ENCODE results near the gene PTGFRN. TPM values are rescaled to one million over a fixed set of nuclear protein-coding genes. Genes with fewer than 3 reads are reported as not detected.
A peak's percentile ranks its signal among the peaks of the same experiment; 100 is the strongest.

The PTGFRN gene
- total RNA-seq, 2 experiments from 2014 or later = 7.0 to 8.4 TPM

- no peak overlapping the region for H3K27ac Mint-ChIP-seq
- peaks cover 11% of the 10 kb centered on the region for H3K4me1 Mint-ChIP-seq (ENCODE audit: low read depth)
- no peaks in the 10 kb centered on the region for H3K9me3 Mint-ChIP-seq
- H3K36me3 Mint-ChIP-seq (ENCODE audit: low read depth) = no peaks in the 10 kb centered on the region
- ChIA-PET POLR2A (no interaction called here), CTCF (no interaction called here)
- TF ChIP-seq, protein P1, sequence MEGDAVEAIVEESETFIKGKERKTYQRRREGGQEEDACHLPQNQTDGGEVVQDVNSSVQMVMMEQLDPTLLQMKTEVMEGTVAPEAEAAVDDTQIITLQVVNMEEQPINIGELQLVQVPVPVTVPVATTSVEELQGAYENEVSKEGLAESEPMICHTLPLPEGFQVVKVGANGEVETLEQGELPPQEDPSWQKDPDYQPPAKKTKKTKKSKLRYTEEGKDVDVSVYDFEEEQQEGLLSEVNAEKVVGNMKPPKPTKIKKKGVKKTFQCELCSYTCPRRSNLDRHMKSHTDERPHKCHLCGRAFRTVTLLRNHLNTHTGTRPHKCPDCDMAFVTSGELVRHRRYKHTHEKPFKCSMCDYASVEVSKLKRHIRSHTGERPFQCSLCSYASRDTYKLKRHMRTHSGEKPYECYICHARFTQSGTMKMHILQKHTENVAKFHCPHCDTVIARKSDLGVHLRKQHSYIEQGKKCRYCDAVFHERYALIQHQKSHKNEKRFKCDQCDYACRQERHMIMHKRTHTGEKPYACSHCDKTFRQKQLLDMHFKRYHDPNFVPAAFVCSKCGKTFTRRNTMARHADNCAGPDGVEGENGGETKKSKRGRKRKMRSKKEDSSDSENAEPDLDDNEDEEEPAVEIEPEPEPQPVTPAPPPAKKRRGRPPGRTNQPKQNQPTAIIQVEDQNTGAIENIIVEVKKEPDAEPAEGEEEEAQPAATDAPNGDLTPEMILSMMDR (IDR thresholded peaks at IDR 0.05) = no peak
- no peak for ATAC-seq
- peaks cover 2% of the 10 kb centered on the region for H3K27me3 Mint-ChIP-seq
- H3K4me3 Mint-ChIP-seq = no peak overlapping the region
- no peak for DNase-seq
- intact Hi-C loops (cut with micrococcal nuclease) = no loop called here
Observed at GRCh38 chr1:116869611-116870010, 40.1 kb upstream of the PTGFRN start.

DNA sequence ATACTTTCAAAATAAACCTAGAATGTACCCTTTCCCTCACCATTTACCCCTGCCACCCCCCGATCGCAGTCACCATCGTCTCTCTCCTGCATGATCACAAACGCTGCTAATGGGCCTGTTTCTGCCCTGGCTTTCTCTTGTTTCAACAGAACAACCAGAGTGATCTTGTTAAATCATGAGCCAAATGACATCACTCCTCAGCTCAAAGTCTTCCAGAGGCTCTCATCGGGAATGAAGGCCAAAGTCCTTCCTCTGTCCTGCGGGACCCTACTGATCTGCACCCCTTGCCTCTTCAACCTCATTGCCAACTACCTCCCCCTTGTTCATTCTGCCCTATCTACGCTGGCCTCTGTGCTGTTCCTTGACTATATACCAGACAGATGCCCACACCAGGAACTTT is 39.4 kb upstream of the PTGFRN start:
- Mint-ChIP-seq H3K27me3 (peaks cover 2% of the 10 kb centered on the region), H3K27ac (no peak overlapping the region), H3K4me3 (no peak overlapping the region), H3K9me3 (no peaks in the 10 kb centered on the region), H3K36me3 (ENCODE audit: low read depth) (no peaks in the 10 kb centered on the region), H3K4me1 (ENCODE audit: low read depth) (peaks cover 15% of the 10 kb centered on the region)
- intact Hi-C loops (cut with micrococcal nuclease) = no loop called here
- ChIA-PET POLR2A (no interaction called here), CTCF (no interaction called here)
- TF ChIP-seq, protein P1 (IDR thresholded peaks at IDR 0.05) = no peak
- ATAC-seq (no peak), DNase-seq (no peak)

DNA sequence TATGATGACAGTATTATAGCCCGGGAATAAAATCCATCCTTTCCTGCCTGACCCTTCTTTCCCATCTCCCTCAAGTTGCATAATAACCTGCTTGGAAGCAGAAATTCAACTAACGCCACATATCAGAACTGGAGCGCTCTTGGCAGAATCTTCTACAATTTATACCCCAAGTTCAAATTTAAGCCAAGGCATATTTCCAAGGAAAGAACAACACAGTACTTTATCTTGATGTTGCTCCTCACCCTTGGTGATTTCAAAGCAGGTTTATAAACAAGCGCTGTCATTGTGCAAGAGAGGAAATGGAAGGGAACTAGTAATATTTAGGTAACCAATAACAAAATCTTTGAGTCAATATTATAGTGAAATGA is 38.0 kb upstream of the PTGFRN start:
- Mint-ChIP-seq H3K4me1 (ENCODE audit: low read depth) (peaks cover 18% of the 10 kb centered on the region), H3K9me3 (no peaks in the 10 kb centered on the region), H3K27ac (no peak overlapping the region), H3K4me3 (no peak overlapping the region), H3K36me3 (ENCODE audit: low read depth) (no peaks in the 10 kb centered on the region), H3K27me3 (peaks cover 2% of the 10 kb centered on the region)
- DNase-seq (no peak), ATAC-seq (no peak)
- intact Hi-C loops (cut with micrococcal nuclease) = no loop called here
- TF ChIP-seq, protein P1 (IDR thresholded peaks at IDR 0.05) = no peak
- ChIA-PET CTCF (no interaction called here), POLR2A (interaction anchor here (0.7 kb wide), 1 partner anchor 103 kb away, joined by 3 read pairs; no protein-coding TSS in a partner anchor)

DNA sequence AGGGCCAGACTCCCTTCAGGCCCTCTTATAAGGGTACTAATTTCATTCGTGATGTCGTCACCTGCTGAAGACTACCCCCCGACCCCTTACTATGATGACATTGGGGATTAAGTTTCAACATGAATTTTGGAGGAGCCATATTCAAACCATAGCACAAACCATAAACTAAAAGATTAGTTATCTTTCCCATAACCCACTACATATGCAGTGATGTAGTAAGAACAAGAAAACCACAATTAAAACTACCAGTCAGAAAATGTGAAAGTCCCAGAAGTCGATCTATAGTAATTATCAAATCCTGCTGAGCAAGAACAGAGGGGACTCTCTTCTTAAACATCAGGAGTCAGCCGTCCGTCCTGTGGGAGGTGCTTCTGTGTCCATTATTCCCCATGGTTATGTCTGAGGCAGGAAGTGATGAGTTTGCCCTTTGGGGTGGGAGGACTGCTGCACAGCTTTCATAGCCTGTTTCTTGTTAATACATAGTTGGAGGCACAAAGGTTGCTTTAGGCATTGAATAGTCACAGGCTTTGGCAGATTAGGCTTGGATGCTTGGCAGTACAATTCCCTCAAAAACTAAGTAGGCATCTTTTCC is 35.9 kb upstream of the PTGFRN start:
- Mint-ChIP-seq H3K4me1 (ENCODE audit: low read depth) (peaks cover 18% of the 10 kb centered on the region), H3K27me3 (peaks cover 2% of the 10 kb centered on the region), H3K9me3 (no peaks in the 10 kb centered on the region), H3K4me3 (no peak overlapping the region), H3K36me3 (ENCODE audit: low read depth) (no peaks in the 10 kb centered on the region), H3K27ac (no peak overlapping the region)
- DNase-seq = peak; percentile 51
- ChIA-PET POLR2A (interaction anchor here (0.7 kb wide), 1 partner anchor 44 kb away, joined by 3 read pairs; no protein-coding TSS in a partner anchor), CTCF (interaction anchor here (0.6 to 0.7 kb wide), 3 partner anchors 72 to 299 kb away, joined by 3 read pairs; no protein-coding TSS in a partner anchor)
- TF ChIP-seq, protein P1 (IDR thresholded peaks at IDR 0.05) = no peak
- peak; percentile 63 for ATAC-seq
- intact Hi-C loops (cut with micrococcal nuclease) = no loop called here

DNA sequence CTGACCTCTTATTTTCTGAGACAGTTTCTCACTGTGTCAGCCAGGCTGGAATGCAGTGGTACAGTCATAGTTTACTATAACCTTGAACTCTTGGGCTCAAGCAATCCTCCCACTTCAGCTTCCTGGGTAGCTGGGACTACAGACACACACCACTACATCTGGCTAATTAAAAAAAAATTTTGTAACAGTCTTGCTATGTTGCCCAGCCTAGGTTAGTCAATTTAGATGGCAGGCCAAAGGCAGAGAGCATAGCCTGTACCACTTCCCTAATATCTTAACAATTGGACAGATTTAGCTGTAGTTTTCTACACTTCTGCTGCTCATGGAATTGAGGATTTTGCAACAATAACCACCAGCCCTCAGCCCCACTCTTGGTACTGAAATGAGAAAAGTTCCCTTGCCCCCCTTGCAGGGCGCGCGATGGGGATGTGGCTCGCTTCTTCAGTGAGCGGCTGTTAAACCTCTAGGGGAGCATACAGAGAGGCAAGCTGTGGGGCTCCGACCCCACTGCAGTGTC is 34.9 kb upstream of the PTGFRN start:
- no peak overlapping the region for H3K27ac Mint-ChIP-seq
- H3K36me3 Mint-ChIP-seq (ENCODE audit: low read depth) = no peaks in the 10 kb centered on the region
- H3K4me3 Mint-ChIP-seq = no peak overlapping the region
- POLR2A ChIA-PET = interaction anchor here (0.6 kb wide), 1 partner anchor 120 kb away, joined by 3 read pairs; the partner anchor contains the start of gene CD2
- intact Hi-C loops (cut with micrococcal nuclease) = no loop called here
- H3K27me3 Mint-ChIP-seq = peaks cover 2% of the 10 kb centered on the region
- CTCF ChIA-PET = interaction anchor here (1.0 kb wide), 1 partner anchor 57 kb away, joined by 5 read pairs; no protein-coding TSS in a partner anchor
- peak; percentile 18 for DNase-seq
- H3K4me1 Mint-ChIP-seq (ENCODE audit: low read depth) = peaks cover 18% of the 10 kb centered on the region
- H3K9me3 Mint-ChIP-seq = no peaks in the 10 kb centered on the region
- ATAC-seq = no peak
- TF ChIP-seq, protein P1 (IDR thresholded peaks at IDR 0.05) = no peak

All from activated CD8-positive, alpha-beta T cell treated with anti-CD3 and anti-CD28 coated beads for 36 hours (primary cell).